KMS-11 (cell line): Measurements from ENCODE around the gene GAS1.

Source experiments
- H2AFZ ChIP-seq: fragments of 200-600 bp; sonication (generic); 2 replicates; pipeline ENCODE4 v1.6.1; 2016; ENCODE audit warnings: antibody characterized with exemption, mixed run types, low read depth
- H3K27ac ChIP-seq: fragments of 200-600 bp; sonication (generic); 2 replicates; pipeline ENCODE4 v1.6.1; 2016; ENCODE audit warnings: mild to moderate bottlenecking, mixed run types
- H3K27me3 ChIP-seq: fragments of 200-600 bp; sonication (generic); 2 replicates; pipeline ENCODE4 v1.6.1; 2017; ENCODE audit warnings: mild to moderate bottlenecking, low read depth, mixed run types, moderate library complexity; ENCODE audit not compliant: insufficient read depth
- H3K36me3 ChIP-seq: fragments of 200-600 bp; sonication (generic); 2 replicates; pipeline ENCODE4 v1.6.1; 2017; ENCODE audit warnings: mild to moderate bottlenecking, mixed run types; ENCODE audit not compliant: insufficient read depth
- H3K4me1 ChIP-seq: fragments of 200-600 bp; sonication (generic); 2 replicates; pipeline ENCODE4 v1.6.1; 2016; ENCODE audit warnings: mild to moderate bottlenecking, low read depth, mixed run types; ENCODE audit not compliant: poor library complexity, severe bottlenecking
- H3K4me2 ChIP-seq: fragments of 200-600 bp; sonication (generic); 2 replicates; pipeline ENCODE4 v1.7.0; 2016; ENCODE audit warnings: mild to moderate bottlenecking, mixed run types
- H3K4me3 ChIP-seq: fragments of 200-600 bp; sonication (generic); IDR thresholded peaks from 2 replicates; pipeline ENCODE4 v1.6.1; 2017; ENCODE audit warnings: low read depth, low read length, mixed read lengths; ENCODE audit not compliant: insufficient read depth
- H3K79me2 ChIP-seq: fragments of 200-600 bp; sonication (generic); 2 replicates; pipeline ENCODE4 v1.6.1; 2016; ENCODE audit warnings: low read depth, mixed run types; ENCODE audit not compliant: insufficient read depth
- H3K9ac ChIP-seq: fragments of 200-600 bp; sonication (generic); 2 replicates; pipeline ENCODE4 v1.6.1; 2016; ENCODE audit warnings: mild to moderate bottlenecking, mixed run types
- H4K20me1 ChIP-seq: fragments of 200-600 bp; sonication (generic); 2 replicates; pipeline ENCODE4 v1.6.1; 2016; ENCODE audit warnings: mild to moderate bottlenecking, mixed run types; ENCODE audit not compliant: insufficient read depth
- CTCF ChIP-seq: fragments of 200-600 bp; sonication (generic); conservative IDR thresholded peaks from 2 replicates; pipeline ENCODE4 v1.6.1; 2017; ENCODE audit warnings: low read depth, mild to moderate bottlenecking, antibody characterized with exemption, low read length, moderate library complexity, mixed read lengths

GAS1 gene

GRCh38 chr9:86947146-86948073, at the start of gene GAS1:
GAS1 (minus strand) TSS chr9:86947506; CDS start chr9:86946779, 727 bp downstream.
- peak within 1 kb of the TSS; percentile 81 for H3K4me2 ChIP-seq
- peak within 1 kb of the TSS; percentile 49; the same call in 1 of the 2 replicates for H3K9ac ChIP-seq
- peak within 1 kb of the TSS; percentile 89 for H2AFZ ChIP-seq
- no peaks in the 10 kb centered on the region for H4K20me1 ChIP-seq
- no peaks in the 10 kb centered on the region for H3K79me2 ChIP-seq
- no peak for TF ChIP-seq CTCF
- no peaks in the 10 kb centered on the region for H3K36me3 ChIP-seq
- H3K4me3 ChIP-seq = no peak within 1 kb of the TSS
- peak within 1 kb of the TSS; percentile 50 for H3K27ac ChIP-seq
- H3K27me3 ChIP-seq = no peaks in the 10 kb centered on the region
- peaks cover 10% of the 10 kb centered on the region for H3K4me1 ChIP-seq

- Histone ChIP-seq H3K4me1 (no peaks in the 10 kb centered on the region), H3K27me3 (no peaks in the 10 kb centered on the region), H3K9ac (no peak overlapping the region), H3K79me2 (no peaks in the 10 kb centered on the region), H2AFZ (no peak overlapping the region), H3K27ac (no peak overlapping the region), H4K20me1 (no peaks in the 10 kb centered on the region), H3K36me3 (no peaks in the 10 kb centered on the region), H3K4me3 (no peak overlapping the region), H3K4me2 (no peak overlapping the region)
- TF ChIP-seq CTCF = no peak
These were observed 46.9 kb upstream of the GAS1 start for GRCh38 chr9:86994231-86994630.

GRCh38 chr9:86993830-86994229, 46.5 kb upstream of the GAS1 start:
- no peak overlapping the region for H3K27ac ChIP-seq
- H2AFZ ChIP-seq = no peak overlapping the region
- no peak overlapping the region for H3K4me3 ChIP-seq
- TF ChIP-seq CTCF = no peak
- no peaks in the 10 kb centered on the region for H3K79me2 ChIP-seq
- H3K9ac ChIP-seq = no peak overlapping the region
- no peaks in the 10 kb centered on the region for H3K27me3 ChIP-seq
- no peak overlapping the region for H3K4me2 ChIP-seq
- no peaks in the 10 kb centered on the region for H3K36me3 ChIP-seq
- no peaks in the 10 kb centered on the region for H4K20me1 ChIP-seq
- no peaks in the 10 kb centered on the region for H3K4me1 ChIP-seq

GRCh38 chr9:86991077-86991476, 43.8 kb upstream of the GAS1 start:
- H3K36me3 ChIP-seq = no peaks in the 10 kb centered on the region
- TF ChIP-seq CTCF = no peak
- no peaks in the 10 kb centered on the region for H4K20me1 ChIP-seq
- H3K27me3 ChIP-seq = no peaks in the 10 kb centered on the region
- H3K9ac ChIP-seq = no peak overlapping the region
- no peak overlapping the region for H3K27ac ChIP-seq
- no peaks in the 10 kb centered on the region for H3K4me1 ChIP-seq
- H2AFZ ChIP-seq = no peak overlapping the region
- H3K79me2 ChIP-seq = no peaks in the 10 kb centered on the region
- H3K4me3 ChIP-seq = no peak overlapping the region
- no peak overlapping the region for H3K4me2 ChIP-seq
